ENCODE results near the gene SH3BGRL2. TPM values are rescaled to one million over a fixed set of nuclear protein-coding genes. Genes with fewer than 3 reads are reported as not detected.

The SH3BGRL2 gene
- total and polyA plus RNA-seq, 2 experiments from 2014 or later: 8.4 to 24.5 TPM

- no peak for TF ChIP-seq ZNF462 (CRISPR knock-in tag; IDR thresholded peaks at IDR 0.05)
Observed at GRCh38 chr6:79631693-79632172, 604 bp downstream of the SH3BGRL2 start (continued).

- Mint-ChIP-seq H3K27me3 (ENCODE audit: insufficient read depth, low read depth, poor library complexity) (peaks cover 8% of the 10 kb centered on the region), H3K4me1 (peaks cover 16% of the 10 kb centered on the region), H3K36me3 (ENCODE audit: low read depth) (no peaks in the 10 kb centered on the region), H3K4me3 (peak overlapping the region; percentile 95; the same call in 2 of the 3 replicates), H3K27ac (no peak overlapping the region), H3K9me3 (no peaks in the 10 kb centered on the region)
- Histone ChIP-seq H3K4me1 (ENCODE audit: insufficient read depth) (peaks cover 22% of the 10 kb centered on the region), H3K4me3 (no peak overlapping the region; the same call in 1 of the 2 replicates), H3K27me3 (ENCODE audit: insufficient read depth) (peaks cover 27% of the 10 kb centered on the region), H3K27ac (ENCODE audit: low read depth) (no peak overlapping the region), H3K79me2 (replicated peaks; ENCODE audit: insufficient read depth) (peaks cover 8% of the 10 kb centered on the region; the same call in 1 of the 2 replicates), H4K20me1 (replicated peaks; ENCODE audit: insufficient read depth) (no peaks in the 10 kb centered on the region; the same call in 1 of the 2 replicates), H2AFZ (no peak overlapping the region), H3K36me3 (ENCODE audit: insufficient read depth) (no peaks in the 10 kb centered on the region), H3K9me2 (ENCODE audit: insufficient read depth) (no peaks in the 10 kb centered on the region), H3K4me2 (peak overlapping the region; percentile 98; the same call in 1 of the 2 replicates), H3F3A (replicated peaks; ENCODE audit: low read depth) (no peaks in the 10 kb centered on the region)
- ATAC-seq (no peak), DNase-seq (ENCODE audit: low spot score) (no peak)
- no peak for TF ChIP-seq ETS1 (IDR thresholded peaks at IDR 0.05)
- TF ChIP-seq ZNF462 (CRISPR knock-in tag; IDR thresholded peaks at IDR 0.05): no peak
- TF ChIP-seq STAT1 (IDR thresholded peaks at IDR 0.05; ENCODE audit: unreplicated experiment): no peak
- no peak for TF ChIP-seq JUNB (IDR thresholded peaks at IDR 0.05; ENCODE audit: unreplicated experiment)
- no peak for TF ChIP-seq ZNF114 (CRISPR knock-in tag; IDR thresholded peaks at IDR 0.05)
- TF ChIP-seq CTCF (conservative IDR thresholded peaks at IDR 0.05; ENCODE audit: low read depth in 2 of 2): no peak
Observed at GRCh38 chr6:79632580-79632979, 1.5 kb downstream of the SH3BGRL2 start.
